GM19035 (cell line): Measurements from ENCODE around the gene MED12.

ENCODE experiments used
- ATAC-seq: cut with Tn5 transposase; IDR thresholded peaks from one replicate; pipeline ENCODE4 v1.9.1; 2021; ENCODE audit not compliant: unreplicated experiment

Gene MED12

GRCh38 chrX:71107245-71107644 lies 11.2 kb upstream of the MED12 start:
- ATAC-seq: no peak

- ATAC-seq: no peak
Observed at GRCh38 chrX:71107762-71108360, 10.5 kb upstream of the MED12 start.

DNA sequence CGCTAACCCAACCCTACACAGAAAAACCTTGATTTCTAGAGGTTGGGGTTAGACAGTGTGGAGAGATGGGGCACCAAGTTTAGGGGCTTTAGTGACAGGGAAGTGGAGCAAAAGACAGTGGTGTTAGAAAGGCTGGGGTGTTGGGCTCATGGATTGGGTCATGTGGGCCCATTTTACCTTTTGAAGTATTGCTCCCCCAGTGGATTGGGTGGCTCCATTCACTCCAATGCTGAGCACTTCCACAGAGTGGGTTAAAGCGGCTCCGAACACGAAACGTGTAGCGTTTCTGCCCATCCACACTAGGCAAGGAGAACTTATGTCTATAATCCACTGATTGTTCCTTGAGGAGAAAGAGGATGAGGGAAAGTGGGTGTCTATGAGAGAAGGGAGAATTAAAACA lies 9.3 kb upstream of the MED12 start:
- ATAC-seq: no peak

- ATAC-seq: peak; percentile 90
Observed at GRCh38 chrX:71111141-71111843, 7.1 kb upstream of the MED12 start, which contains the start of gene IL2RG. IL2RG (minus strand) TSS chrX:71111577; CDS start chrX:71111539, 38 bp downstream.

DNA sequence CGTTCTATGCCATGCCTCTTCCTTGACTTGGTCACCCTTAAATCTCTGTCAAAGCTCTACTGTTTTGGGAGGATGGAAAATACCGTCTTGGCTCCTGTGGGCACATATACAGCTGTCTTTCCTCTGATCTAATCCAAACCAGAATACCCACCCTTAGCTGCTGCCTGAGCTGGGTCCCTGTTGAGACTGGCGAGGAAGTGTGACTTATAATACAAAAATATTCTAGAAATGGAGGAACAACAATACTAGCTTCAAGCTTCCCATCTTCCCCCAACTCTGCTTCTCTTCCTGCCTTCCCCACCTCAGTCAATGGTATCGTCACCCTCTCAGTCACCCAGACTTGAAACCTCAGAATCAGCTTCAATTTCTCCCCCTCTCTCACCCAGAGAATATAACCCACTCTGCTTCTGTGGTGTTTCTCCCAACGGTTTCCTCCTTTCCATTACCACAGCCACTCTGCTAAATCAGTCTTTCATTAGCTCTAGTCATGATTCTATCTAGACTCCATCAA lies 6.4 kb upstream of the MED12 start:
- ATAC-seq: peak; percentile 9

DNA sequence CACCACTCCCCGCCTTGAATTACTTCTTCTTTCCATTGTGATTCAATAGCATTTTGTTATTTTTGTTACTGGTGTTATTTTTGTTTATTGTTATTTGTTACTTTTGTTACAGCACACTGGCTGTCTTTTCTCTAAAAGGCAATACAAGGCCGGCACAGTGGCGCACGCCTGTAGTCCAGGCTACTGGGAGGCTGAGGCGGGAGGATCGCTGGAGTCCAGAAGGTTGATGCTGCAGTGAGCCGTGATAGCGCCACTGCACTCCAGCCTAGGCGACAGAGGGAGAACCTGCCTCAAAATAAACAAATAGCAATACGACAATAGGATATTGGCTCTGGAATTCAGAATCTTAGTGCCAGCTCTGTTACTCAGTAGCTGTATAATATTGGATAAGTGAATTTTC lies 1.0 kb upstream of the MED12 start:
- ATAC-seq: no peak

GRCh38 chrX:71118985-71119535 lies 664 bp downstream of the MED12 start:
- ATAC-seq: peak; percentile 13

- ATAC-seq: no peak
Observed at GRCh38 chrX:71128166-71128833, 9.9 kb downstream of the MED12 start.

GRCh38 chrX:71128915-71129765 lies 10.7 kb downstream of the MED12 start:
- no peak for ATAC-seq

- no peak for ATAC-seq
Observed at GRCh38 chrX:71131510-71131909, 13.1 kb downstream of the MED12 start.

GRCh38 chrX:71140440-71140839 lies 22.0 kb downstream of the MED12 start:
- ATAC-seq: no peak

DNA sequence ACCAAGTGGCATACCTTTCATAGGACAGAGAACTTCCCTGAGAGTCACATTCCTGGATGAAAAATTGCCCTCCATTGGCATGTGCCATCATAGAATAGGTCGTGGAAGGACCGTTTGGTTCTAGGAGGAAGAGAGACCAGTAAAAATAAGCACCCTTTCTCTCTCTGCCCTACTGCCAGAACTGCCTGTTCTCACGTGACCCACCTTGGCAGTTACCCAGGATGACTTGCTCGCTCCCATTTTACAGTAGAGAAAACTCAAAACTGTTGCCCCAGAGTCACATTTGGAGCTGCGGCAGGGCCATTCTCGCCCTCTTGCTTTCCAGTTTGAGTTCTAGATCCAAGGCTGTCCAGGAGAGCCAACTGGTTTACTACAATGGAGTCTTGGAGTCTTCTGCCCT lies 25.1 kb downstream of the MED12 start:
- no peak for ATAC-seq

DNA sequence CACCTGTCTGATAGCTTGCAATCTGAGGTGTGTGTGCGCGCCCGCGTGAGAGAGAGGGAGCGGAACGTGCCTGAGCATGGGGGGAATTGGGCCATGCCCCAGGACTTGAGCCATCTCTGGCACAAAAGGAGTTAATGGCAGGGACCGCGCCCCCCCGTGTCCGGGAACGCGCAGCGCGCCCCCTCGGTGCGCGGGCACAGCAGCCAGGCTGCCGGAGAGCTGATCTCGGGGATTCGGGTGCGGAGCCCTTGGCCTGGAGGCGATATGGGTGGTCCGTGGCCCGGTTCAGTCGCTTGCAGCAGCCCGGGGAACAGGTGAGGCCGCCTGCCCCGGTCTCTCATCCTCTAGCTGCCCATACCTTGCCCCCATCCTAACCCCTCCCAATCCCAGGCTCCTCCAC lies 26.3 kb downstream of the MED12 start, which contains the start of gene NLGN3:
Gene NLGN3, plus strand, starts transcription at position 191 of the 400 bp plus-strand sequence. CDS start 2,909 bp downstream, outside the sequence.
- ATAC-seq: no peak

GRCh38 chrX:71147496-71148277 lies 29.3 kb downstream of the MED12 start:
- ATAC-seq: no peak

GRCh38 chrX:71148278-71148663 lies 29.9 kb downstream of the MED12 start:
- ATAC-seq: no peak

DNA sequence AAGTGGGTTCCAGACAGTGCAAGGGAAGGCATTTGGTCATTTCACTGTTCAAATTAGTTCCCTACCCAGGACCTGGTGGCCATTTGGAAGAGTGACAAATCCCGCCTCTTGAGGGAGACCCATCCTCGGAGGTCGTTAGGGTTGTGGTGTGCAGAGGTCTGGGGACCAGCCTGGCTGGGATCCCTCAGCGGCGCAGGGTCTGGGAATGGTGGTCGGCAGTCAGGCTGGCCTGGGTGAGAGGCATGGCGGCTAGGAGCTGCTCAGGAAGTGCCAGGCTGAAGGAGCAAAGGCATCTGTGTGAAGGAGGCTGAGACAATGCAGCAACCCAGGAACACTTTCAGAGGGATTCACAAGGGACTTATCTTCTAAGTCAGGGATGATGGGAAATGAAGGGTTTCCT lies 33.0 kb downstream of the MED12 start:
- ATAC-seq: no peak

GRCh38 chrX:71154196-71154595 lies 35.8 kb downstream of the MED12 start:
- ATAC-seq: no peak

DNA sequence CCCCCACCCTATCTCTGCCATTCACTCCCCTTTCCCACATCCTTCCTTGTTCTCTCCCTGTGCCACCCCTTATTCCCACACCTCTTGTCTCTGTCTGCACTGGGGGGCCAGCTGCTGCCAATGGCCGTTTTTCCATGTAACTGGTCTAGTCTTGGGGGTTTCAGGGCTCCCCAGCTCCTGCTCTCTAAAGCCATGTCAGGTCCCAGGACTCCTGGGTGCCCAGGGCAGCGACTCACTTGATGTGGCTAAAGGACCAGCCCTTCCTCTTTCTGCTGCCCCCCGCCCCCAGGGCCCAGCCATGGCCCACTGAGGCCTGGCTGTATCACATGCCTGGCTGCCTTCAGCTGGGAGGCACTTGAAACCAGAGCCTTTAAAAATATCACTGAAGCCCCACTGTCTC lies 36.2 kb downstream of the MED12 start:
- no peak for ATAC-seq

DNA sequence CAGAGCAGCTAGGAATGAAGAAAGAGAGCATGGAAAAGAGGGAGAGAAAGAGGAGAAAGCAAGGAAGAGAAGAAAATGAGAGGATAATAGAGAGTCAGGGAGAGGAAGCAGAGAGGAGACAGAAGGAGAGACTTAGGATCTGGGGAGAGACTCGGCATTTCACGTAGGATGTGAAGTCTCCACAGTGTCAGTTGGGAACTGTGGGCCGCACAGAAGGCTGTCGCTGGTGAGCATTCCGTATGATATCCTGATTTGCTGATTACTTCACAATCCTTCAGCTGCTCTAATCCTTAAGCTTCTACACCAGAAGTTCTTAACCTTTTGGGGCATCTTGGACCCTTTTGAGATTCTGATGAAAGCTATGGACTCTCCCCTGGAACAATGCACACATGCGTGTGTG lies 40.2 kb downstream of the MED12 start:
- no peak for ATAC-seq

GRCh38 chrX:71159335-71159734 lies 40.9 kb downstream of the MED12 start:
- ATAC-seq: no peak
